Suprapubic skin (tissue), 4 donors: Measurements from ENCODE around the gene RPA1. TPM values are rescaled to one million over a fixed set of nuclear protein-coding genes. Genes with fewer than 3 reads are reported as not detected.
"Not testable (repeated sequence)": the region's sequence is repeated elsewhere in the genome, so short reads cannot be mapped to it uniquely, and the experiment has no call there.

Source experiments
- DNase-seq, 2 donors: peaks; one replicate each; pipeline ENCODE4 v3.0.0-alpha.2; 2019; ENCODE audit warnings: low spot score in 2 of 2
- H3K27ac ChIP-seq: fragments of 200-600 bp; sonication (generic); one replicate; pipeline ENCODE4 v1.5.1; 2019
- H3K27me3 ChIP-seq: fragments of 200-600 bp; sonication (generic); one replicate; pipeline ENCODE4 v1.5.1; 2019
- H3K36me3 ChIP-seq: fragments of 200-600 bp; sonication (generic); one replicate; pipeline ENCODE4 v1.5.1; 2019
- H3K4me1 ChIP-seq: fragments of 200-600 bp; sonication (generic); one replicate; pipeline ENCODE4 v1.5.1; 2019
- H3K4me3 ChIP-seq: fragments of 200-600 bp; sonication (generic); one replicate; pipeline ENCODE4 v1.5.1; 2019; ENCODE audit warnings: mild to moderate bottlenecking
- H3K9me3 ChIP-seq: fragments of 200-600 bp; sonication (generic); one replicate; pipeline ENCODE4 v1.5.1; 2019
- EP300 ChIP-seq: sonication (generic); formaldehyde crosslinking; IDR thresholded peaks from one replicate; pipeline ENCODE4 v1.6.1; 2017; ENCODE audit warnings: antibody characterized with exemption
- POLR2A ChIP-seq, 2 donors: fragments of 450-650 bp; IDR thresholded peaks; one replicate each; pipeline ENCODE4 v1.6.1; 2017; ENCODE audit warnings: antibody characterized with exemption in 2 of 2, mild to moderate bottlenecking in 2 of 2, moderate library complexity in 2 of 2
- POLR2AphosphoS5 ChIP-seq, 3 donors: sonication (generic); formaldehyde crosslinking; IDR thresholded peaks; one replicate each; pipeline ENCODE4 v1.6.1; 2017; ENCODE audit warnings: antibody characterized with exemption in 3 of 3
- WGBS: methylation state at CpG from one replicate; pipeline ENCODE4 v1.1.5; 2018; 5-methylcytosine and 5-hydroxymethylcytosine counted together
- total RNA-seq, 4 donors: library from RNA; depleted of rRNA; stranded (reverse); fragments of >200 nt; gene quantifications; one replicate each; pipeline ENCODE4 v1.1.0, GENCODE V29; 2016
- TF ChIP-seq, protein P1 (sequence below), 2 donors: fragments of 200-600 bp in 1 of 2; fragments of 450-650 bp in 1 of 2; sonication (generic) in 1 of 2; IDR thresholded peaks; one replicate each; pipeline ENCODE4 v1.5.1; 2016 to 2019; ENCODE audit warnings: antibody characterized with exemption in 2 of 2, mild to moderate bottlenecking in 1 of 2, moderate library complexity in 1 of 2

Gene RPA1
- total RNA-seq, 4 donors from 2014 or later = 27.6 to 58.2 (median 36.7) TPM

GRCh38 chr17:1796800-1797199 lies 33.0 kb upstream of the RPA1 start:
- Histone ChIP-seq H3K36me3 (peaks cover 25% of the 10 kb centered on the region), H3K4me1 (peaks cover 20% of the 10 kb centered on the region), H3K9me3 (no peaks in the 10 kb centered on the region), H3K27ac (no peak overlapping the region), H3K27me3 (no peaks in the 10 kb centered on the region), H3K4me3 (no peak overlapping the region)
- DNase-seq = no peak
- TF ChIP-seq, protein P1, sequence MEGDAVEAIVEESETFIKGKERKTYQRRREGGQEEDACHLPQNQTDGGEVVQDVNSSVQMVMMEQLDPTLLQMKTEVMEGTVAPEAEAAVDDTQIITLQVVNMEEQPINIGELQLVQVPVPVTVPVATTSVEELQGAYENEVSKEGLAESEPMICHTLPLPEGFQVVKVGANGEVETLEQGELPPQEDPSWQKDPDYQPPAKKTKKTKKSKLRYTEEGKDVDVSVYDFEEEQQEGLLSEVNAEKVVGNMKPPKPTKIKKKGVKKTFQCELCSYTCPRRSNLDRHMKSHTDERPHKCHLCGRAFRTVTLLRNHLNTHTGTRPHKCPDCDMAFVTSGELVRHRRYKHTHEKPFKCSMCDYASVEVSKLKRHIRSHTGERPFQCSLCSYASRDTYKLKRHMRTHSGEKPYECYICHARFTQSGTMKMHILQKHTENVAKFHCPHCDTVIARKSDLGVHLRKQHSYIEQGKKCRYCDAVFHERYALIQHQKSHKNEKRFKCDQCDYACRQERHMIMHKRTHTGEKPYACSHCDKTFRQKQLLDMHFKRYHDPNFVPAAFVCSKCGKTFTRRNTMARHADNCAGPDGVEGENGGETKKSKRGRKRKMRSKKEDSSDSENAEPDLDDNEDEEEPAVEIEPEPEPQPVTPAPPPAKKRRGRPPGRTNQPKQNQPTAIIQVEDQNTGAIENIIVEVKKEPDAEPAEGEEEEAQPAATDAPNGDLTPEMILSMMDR (IDR thresholded peaks at IDR 0.05) = no peak
- TF ChIP-seq EP300 = no peak
- TF ChIP-seq POLR2AphosphoS5 (IDR thresholded peaks at IDR 0.05) = no peak
- TF ChIP-seq POLR2A (IDR thresholded peaks at IDR 0.05) = no peak
- 7% methylated on average over 1 of the region's 1 CpG for WGBS

GRCh38 chr17:1797323-1797722 lies 32.5 kb upstream of the RPA1 start:
- Histone ChIP-seq H3K4me3 (no peak overlapping the region), H3K4me1 (peaks cover 18% of the 10 kb centered on the region), H3K36me3 (peaks cover 30% of the 10 kb centered on the region), H3K27ac (no peak overlapping the region), H3K9me3 (no peaks in the 10 kb centered on the region), H3K27me3 (no peaks in the 10 kb centered on the region)
- DNase-seq = no peak
- 49% methylated on average over 3 of the region's 3 CpGs for WGBS
- no peak for TF ChIP-seq EP300
- TF ChIP-seq, protein P1 (IDR thresholded peaks at IDR 0.05) = no peak
- no peak for TF ChIP-seq POLR2A (IDR thresholded peaks at IDR 0.05)
- TF ChIP-seq POLR2AphosphoS5 (IDR thresholded peaks at IDR 0.05) = no peak

DNA sequence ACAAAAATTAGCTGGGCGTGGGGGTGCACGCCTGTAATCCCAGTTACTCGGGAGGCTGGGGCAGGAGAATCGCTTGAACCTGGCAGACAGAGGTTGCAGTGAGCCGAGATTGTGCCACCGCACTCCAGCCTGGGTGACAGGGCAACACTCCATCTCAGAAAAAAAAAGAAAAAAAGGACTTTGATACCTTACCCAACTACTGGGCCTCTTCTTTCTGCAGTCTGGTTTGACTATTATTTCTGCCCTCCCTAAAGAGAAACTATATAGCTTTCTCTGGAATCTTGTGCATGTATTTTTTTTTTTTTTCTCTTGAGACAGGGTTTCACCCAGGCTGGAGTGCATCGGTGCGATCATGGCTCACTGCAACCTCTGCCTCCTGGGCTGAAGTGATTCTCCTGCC lies 32.0 kb upstream of the RPA1 start:
- Histone ChIP-seq H3K36me3 (peaks cover 32% of the 10 kb centered on the region), H3K4me1 (peaks cover 13% of the 10 kb centered on the region)
- not testable (repeated sequence) for H3K27ac ChIP-seq, H3K9me3 ChIP-seq, H3K4me3 ChIP-seq, H3K27me3 ChIP-seq, DNase-seq
- 95% methylated on average over 8 of the region's 8 CpGs for WGBS

DNA sequence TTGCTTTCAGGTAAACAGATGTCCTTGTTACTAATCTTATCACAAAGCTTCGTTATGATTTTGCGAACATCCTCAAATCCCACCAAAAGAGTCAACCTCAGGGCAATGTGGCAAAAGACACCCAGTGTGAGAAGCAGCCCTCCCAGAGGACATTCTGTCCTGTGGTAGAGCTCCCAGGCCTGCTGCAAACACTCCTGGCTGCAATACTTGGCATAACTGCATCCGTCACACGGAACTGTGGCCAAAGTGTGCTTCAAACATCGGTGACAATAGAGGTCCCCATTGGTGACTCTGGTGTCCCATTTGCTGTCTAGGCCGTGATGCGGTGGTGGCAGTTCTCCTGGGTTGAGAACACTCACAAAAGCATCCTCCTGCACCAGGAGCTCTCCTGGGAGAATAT lies 29.6 kb upstream of the RPA1 start:
- WGBS = 94% methylated on average over 7 of the region's 7 CpGs
- peaks cover 5% of the 10 kb centered on the region for H3K4me1 ChIP-seq
- TF ChIP-seq, protein P1 (IDR thresholded peaks at IDR 0.05) = no peak
- TF ChIP-seq EP300 = no peak
- no peak for TF ChIP-seq POLR2A (IDR thresholded peaks at IDR 0.05)
- no peak for TF ChIP-seq POLR2AphosphoS5 (IDR thresholded peaks at IDR 0.05)

GRCh38 chr17:1800712-1801111 lies 29.1 kb upstream of the RPA1 start:
- Histone ChIP-seq H3K36me3 (peaks cover 50% of the 10 kb centered on the region), H3K27me3 (no peaks in the 10 kb centered on the region), H3K9me3 (no peaks in the 10 kb centered on the region), H3K4me1 (peaks cover 5% of the 10 kb centered on the region), H3K27ac (no peak overlapping the region), H3K4me3 (no peak overlapping the region)
- no peak for TF ChIP-seq POLR2A (IDR thresholded peaks at IDR 0.05)
- TF ChIP-seq, protein P1 (IDR thresholded peaks at IDR 0.05) = no peak
- TF ChIP-seq POLR2AphosphoS5 (IDR thresholded peaks at IDR 0.05) = no peak
- TF ChIP-seq EP300 = no peak
- 74% methylated on average over 4 of the region's 4 CpGs for WGBS
- DNase-seq = no peak

More for the DNA sequence above, 29.6 kb upstream of the RPA1 start:
- DNase-seq = no peak
- Histone ChIP-seq H3K4me3 (no peak overlapping the region), H3K36me3 (peaks cover 50% of the 10 kb centered on the region), H3K27me3 (no peaks in the 10 kb centered on the region), H3K9me3 (no peaks in the 10 kb centered on the region), H3K27ac (no peak overlapping the region)

GRCh38 chr17:1802429-1802828 lies 27.4 kb upstream of the RPA1 start:
- no peak for DNase-seq
- Histone ChIP-seq H3K9me3 (no peaks in the 10 kb centered on the region), H3K36me3 (peaks cover 50% of the 10 kb centered on the region), H3K27me3 (no peaks in the 10 kb centered on the region), H3K4me3 (no peak overlapping the region), H3K4me1 (no peaks in the 10 kb centered on the region), H3K27ac (no peak overlapping the region)
- TF ChIP-seq, protein P1 (IDR thresholded peaks at IDR 0.05) = no peak
- TF ChIP-seq POLR2AphosphoS5 (IDR thresholded peaks at IDR 0.05) (no peak), POLR2A (IDR thresholded peaks at IDR 0.05) (no peak), EP300 (no peak)
- 96% methylated on average over 1 of the region's 1 CpG for WGBS
